Measurements from ENCODE around the gene PGBD1. TPM values are rescaled to one million over a fixed set of nuclear protein-coding genes. Genes with fewer than 3 reads are reported as not detected.

PGBD1 gene
- total and polyA plus RNA-seq, 7 experiments from 2014 or later = 0.60 to 1.7 (median 1.1) TPM

DNA sequence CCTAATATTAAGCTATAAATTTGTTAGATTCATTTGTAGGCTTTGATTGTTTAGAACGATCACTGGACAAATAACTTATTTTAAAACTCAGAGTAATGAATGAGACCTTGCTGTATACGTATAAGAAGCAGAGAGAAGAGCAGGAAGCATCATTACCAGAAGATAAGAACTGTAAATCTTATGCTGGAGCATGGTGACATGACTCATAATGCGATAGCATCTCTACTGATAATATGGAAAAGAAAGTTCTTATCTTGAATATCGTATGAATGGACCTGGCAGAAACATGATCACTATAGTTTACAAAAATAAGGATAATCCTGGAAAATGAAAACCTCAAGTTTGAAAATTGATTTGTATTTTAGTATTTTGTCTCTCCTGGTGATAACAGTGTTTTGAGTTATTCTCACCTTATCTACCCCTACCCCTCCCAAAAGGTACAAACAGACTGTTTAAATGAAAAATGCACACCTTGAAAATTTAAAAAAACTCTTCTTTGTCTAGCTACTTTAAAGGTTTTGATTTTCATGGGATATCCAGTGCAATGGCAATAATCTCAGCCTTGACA, 16.5 kb upstream of the PGBD1 start:
- ATAC-seq = no peak
- no peak for DNase-seq
- Mint-ChIP-seq H3K27ac (no peak overlapping the region), H3K27me3 (peaks cover 0 to 9% (median 5%) of the 10 kb centered on the region in 5 donors), H3K4me1 (peaks cover 6 to 25% (median 14%) of the 10 kb centered on the region in 7 donors), H3K9me3 (peaks cover 0 to 6% (median 0%) of the 10 kb centered on the region in 11 donors), H3K4me3 (no peak overlapping the region), H3K36me3 (peaks cover 0 to 9% (median 0%) of the 10 kb centered on the region in 5 donors)
- Histone ChIP-seq H3K4me3 (ENCODE audit: low read length) (no peak overlapping the region), H3K36me3 (ENCODE audit: control insufficient read depth in 2 of 3, insufficient read depth in 3 of 3, low read length in 3 of 3) (peaks cover 0 to 4% (median 0%) of the 10 kb centered on the region in 3 experiments), H3K9me3 (ENCODE audit: control insufficient read depth in 2 of 3, low read length in 3 of 3) (no peaks in the 10 kb centered on the region), H3K27me3 (ENCODE audit: control insufficient read depth in 2 of 2, insufficient read depth in 2 of 2, low read length in 2 of 2) (no peaks in the 10 kb centered on the region), H3K4me1 (ENCODE audit: control insufficient read depth in 2 of 2, insufficient read depth in 2 of 2, low read length in 2 of 2) (peaks cover 0 to 24% of the 10 kb centered on the region in 2 donors), H3K27ac (ENCODE audit: low read depth, low read length) (no peak overlapping the region)
- ChIA-PET POLR2A (interaction anchor here (1.1 to 1.3 kb wide), 3 partner anchors 9 to 123 kb away, joined by 3 to 5 read pairs (median 4); partner anchors contain the start of genes ZKSCAN4 and ZKSCAN8), CTCF (no interaction called here)
- intact Hi-C loops (cut with micrococcal nuclease) = loop anchor here in 1 of 2 donors (5.0 kb wide), 2 partner anchors 177 to 322 kb away; partner anchors contain the start of gene ZSCAN23

DNA sequence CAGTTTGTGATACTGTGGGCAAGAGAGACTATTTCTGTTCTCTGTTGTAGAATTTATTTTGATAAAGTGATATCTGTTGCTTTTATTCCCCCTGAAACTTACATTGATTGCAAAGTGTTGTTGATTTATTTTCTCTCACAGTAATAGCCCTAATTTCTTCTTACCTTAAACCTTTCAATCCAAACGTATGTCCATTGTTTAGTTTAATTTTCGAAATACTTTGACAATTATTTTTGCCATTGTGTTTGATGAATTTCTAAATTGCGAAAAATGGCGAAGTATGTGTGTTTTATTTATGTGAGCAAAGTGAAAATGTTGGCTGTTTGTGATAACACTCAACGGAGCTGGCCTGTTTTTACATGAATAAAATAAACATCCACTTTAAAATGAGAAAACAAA, 14.8 kb upstream of the PGBD1 start:
- ChIA-PET POLR2A (interaction anchor here (0.6 to 4.0 kb wide), 20 partner anchors 9 to 429 kb away, joined by 3 to 86 read pairs (median 6); partner anchors contain the start of genes ZKSCAN3, ZKSCAN4, ZKSCAN8 and ZSCAN16), CTCF (interaction anchor here (0.9 to 1.5 kb wide), 5 partner anchors 13 to 162 kb away, joined by 3 to 10 read pairs (median 5); partner anchors contain the start of gene ZKSCAN8)
- Mint-ChIP-seq H3K4me1 (peaks cover 6 to 37% (median 24%) of the 10 kb centered on the region in 7 donors), H3K9me3 (no peaks in the 10 kb centered on the region), H3K27me3 (peaks cover 0 to 7% (median 0%) of the 10 kb centered on the region in 5 donors), H3K27ac (no peak overlapping the region), H3K4me3 (no peak overlapping the region), H3K36me3 (peaks cover 0 to 17% (median 11%) of the 10 kb centered on the region in 5 donors)
- Histone ChIP-seq H3K27me3 (ENCODE audit: control insufficient read depth in 2 of 2, insufficient read depth in 2 of 2, low read length in 2 of 2) (no peaks in the 10 kb centered on the region), H3K9me3 (ENCODE audit: control insufficient read depth in 2 of 3, low read length in 3 of 3) (no peaks in the 10 kb centered on the region), H3K36me3 (ENCODE audit: control insufficient read depth in 2 of 3, insufficient read depth in 3 of 3, low read length in 3 of 3) (peaks cover 0 to 4% (median 0%) of the 10 kb centered on the region in 3 experiments), H3K4me3 (ENCODE audit: low read length) (peak overlapping the region; percentile 96), H3K4me1 (ENCODE audit: control insufficient read depth in 2 of 2, insufficient read depth in 2 of 2, low read length in 2 of 2) (peaks cover 0 to 24% of the 10 kb centered on the region in 2 donors), H3K27ac (ENCODE audit: low read depth, low read length) (peak overlapping the region; percentile 91)
- DNase-seq (no peak), ATAC-seq (no peak)
- intact Hi-C loops (cut with micrococcal nuclease) = loop anchor here (2.0 to 5.0 kb wide), 4 partner anchors 68 to 321 kb away; partner anchors contain the start of gene ZSCAN23 (in 1 of the 2)

DNA sequence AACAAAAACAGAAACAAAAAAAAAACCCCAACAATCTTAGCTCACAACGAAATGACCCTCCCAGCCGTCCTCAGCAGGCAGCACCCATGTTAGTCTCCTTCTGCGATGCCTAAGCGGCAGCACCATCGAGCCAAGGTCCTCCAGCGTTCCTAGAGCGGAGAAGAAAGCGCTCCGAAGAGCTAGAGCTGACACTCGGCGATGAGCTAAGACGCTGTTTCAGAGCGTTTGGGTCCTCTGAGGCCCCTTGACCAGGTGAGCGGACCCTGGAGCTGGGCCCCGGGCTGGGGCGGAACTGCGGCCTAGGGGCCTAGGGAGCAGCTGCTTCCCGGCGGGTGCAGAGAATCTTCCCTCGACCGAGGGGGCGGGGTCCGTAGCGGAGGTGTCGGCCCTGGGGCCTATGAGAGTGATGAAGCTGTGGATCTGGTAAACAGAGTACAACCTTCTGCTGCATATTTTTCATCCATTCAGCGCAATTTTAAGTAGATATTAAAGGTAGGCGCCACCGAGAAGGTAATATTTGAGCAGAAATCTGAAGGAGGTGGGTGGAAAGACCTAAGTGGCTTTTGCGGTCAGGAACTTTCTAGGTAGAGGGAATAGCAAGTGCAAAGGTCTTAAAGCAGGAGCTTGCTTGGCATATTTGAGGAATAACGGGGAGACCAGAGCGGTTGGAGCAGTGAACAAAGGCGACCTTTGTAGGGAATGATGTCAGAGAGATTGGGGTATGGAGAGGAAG, 14.2 kb upstream of the PGBD1 start, which contains the start of gene ZSCAN26:
Gene ZSCAN26, plus strand, starts transcription at position 182 of the 733 bp plus-strand sequence. CDS start 4,777 bp downstream, outside the sequence.
- no peaks in the 10 kb centered on the region for H3K9me3 ChIP-seq (ENCODE audit: control insufficient read depth in 2 of 3, low read length in 3 of 3)
- POLR2A ChIA-PET = interaction anchor here (0.6 to 4.0 kb wide), 23 partner anchors 8 to 650 kb away, joined by 3 to 86 read pairs (median 5); partner anchors contain the start of genes ZKSCAN3, ZKSCAN4, ZKSCAN8 and ZSCAN16
- H3K27me3 ChIP-seq (ENCODE audit: control insufficient read depth in 2 of 2, insufficient read depth in 2 of 2, low read length in 2 of 2) = no peaks in the 10 kb centered on the region
- peak; percentile 96 for ATAC-seq
- CTCF ChIA-PET = interaction anchor here (0.6 to 1.8 kb wide), 10 partner anchors 14 to 571 kb away, joined by 3 to 10 read pairs (median 4); partner anchors contain the start of genes ZKSCAN4, ZKSCAN8 and ZSCAN12
- peaks cover 0 to 9% (median 0%) of the 10 kb centered on the region in 3 experiments for H3K36me3 ChIP-seq (ENCODE audit: control insufficient read depth in 2 of 3, insufficient read depth in 3 of 3, low read length in 3 of 3)
- intact Hi-C loops (cut with micrococcal nuclease) = loop anchor here (1.0 to 5.0 kb wide), 16 partner anchors 14 to 788 kb away; partner anchors contain the start of genes ZKSCAN3 (in 2 of the 2), ZKSCAN4 (in 2 of the 2), ZSCAN12 (in 2 of the 2) and PGBD1 (in 1 of the 2)
- Mint-ChIP-seq H3K27me3 (peaks cover 0 to 7% (median 0%) of the 10 kb centered on the region in 5 donors), H3K9me3 (no peaks in the 10 kb centered on the region), H3K4me1 (peaks cover 6 to 37% (median 24%) of the 10 kb centered on the region in 7 donors), H3K27ac (peak within 1 kb of the TSS in 1 of 9 donors; percentile 48), H3K36me3 (peaks cover 0 to 19% (median 14%) of the 10 kb centered on the region in 5 donors), H3K4me3 (peak within 1 kb of the TSS in 1 of 10 donors; percentile 30)
- peaks cover 0 to 24% of the 10 kb centered on the region in 2 donors for H3K4me1 ChIP-seq (ENCODE audit: control insufficient read depth in 2 of 2, insufficient read depth in 2 of 2, low read length in 2 of 2)
- DNase-seq = peak; percentile 67 to 91 (median 87)
- H3K4me3 ChIP-seq (ENCODE audit: low read length) = peak within 1 kb of the TSS; percentile 96
- H3K27ac ChIP-seq (ENCODE audit: low read depth, low read length) = peak within 1 kb of the TSS; percentile 91

DNA sequence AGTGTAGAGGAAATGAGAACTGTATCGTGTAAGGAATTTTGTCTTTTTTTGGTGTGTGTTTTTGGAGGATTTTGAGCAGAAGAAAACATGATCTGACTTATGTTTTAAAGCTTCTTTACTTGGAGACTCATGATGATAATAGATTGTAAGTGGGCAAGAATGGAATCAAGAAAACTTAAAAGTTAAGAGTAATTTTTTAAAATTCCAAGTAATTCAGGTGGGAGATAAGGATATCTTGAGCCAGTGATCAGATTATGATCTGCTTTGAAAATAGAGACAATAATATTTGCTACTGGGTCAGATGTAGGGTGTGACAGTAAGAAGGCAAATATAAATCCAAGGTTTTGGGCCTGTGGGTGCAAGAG, 13.7 kb upstream of the PGBD1 start:
- no peaks in the 10 kb centered on the region for H3K27me3 ChIP-seq (ENCODE audit: control insufficient read depth in 2 of 2, insufficient read depth in 2 of 2, low read length in 2 of 2)
- H3K27me3 Mint-ChIP-seq = peaks cover 0 to 7% (median 0%) of the 10 kb centered on the region in 5 donors
- ATAC-seq (no peak), DNase-seq (no peak)
- H3K4me1 ChIP-seq (ENCODE audit: control insufficient read depth in 2 of 2, insufficient read depth in 2 of 2, low read length in 2 of 2) = peaks cover 0 to 24% of the 10 kb centered on the region in 2 donors
- no peaks in the 10 kb centered on the region for H3K9me3 Mint-ChIP-seq
- H3K9me3 ChIP-seq (ENCODE audit: control insufficient read depth in 2 of 3, low read length in 3 of 3) = no peaks in the 10 kb centered on the region
- CTCF ChIA-PET = interaction anchor here (0.6 to 1.8 kb wide), 9 partner anchors 14 to 572 kb away, joined by 3 to 10 read pairs (median 3); partner anchors contain the start of genes ZKSCAN4 and ZSCAN12
- H3K27ac ChIP-seq (ENCODE audit: low read depth, low read length) = peak overlapping the region; percentile 91
- peak overlapping the region; percentile 96 for H3K4me3 ChIP-seq (ENCODE audit: low read length)
- intact Hi-C loops (cut with micrococcal nuclease) = loop anchor here (1.0 to 5.0 kb wide), 16 partner anchors 14 to 788 kb away; partner anchors contain the start of genes ZKSCAN3 (in 2 of the 2), ZKSCAN4 (in 2 of the 2), ZSCAN12 (in 2 of the 2) and PGBD1 (in 1 of the 2)
- H3K27ac Mint-ChIP-seq = no peak overlapping the region
- H3K4me1 Mint-ChIP-seq = peaks cover 6 to 39% (median 24%) of the 10 kb centered on the region in 7 donors
- H3K36me3 ChIP-seq (ENCODE audit: control insufficient read depth in 2 of 3, insufficient read depth in 3 of 3, low read length in 3 of 3) = peaks cover 0 to 15% (median 1%) of the 10 kb centered on the region in 3 experiments
- POLR2A ChIA-PET = interaction anchor here (0.6 to 4.0 kb wide), 21 partner anchors 8 to 650 kb away, joined by 3 to 86 read pairs (median 5); partner anchors contain the start of genes ZKSCAN3, ZKSCAN4, ZKSCAN8 and ZSCAN16
- H3K4me3 Mint-ChIP-seq = no peak overlapping the region
- peaks cover 0 to 25% (median 20%) of the 10 kb centered on the region in 5 donors for H3K36me3 Mint-ChIP-seq

DNA sequence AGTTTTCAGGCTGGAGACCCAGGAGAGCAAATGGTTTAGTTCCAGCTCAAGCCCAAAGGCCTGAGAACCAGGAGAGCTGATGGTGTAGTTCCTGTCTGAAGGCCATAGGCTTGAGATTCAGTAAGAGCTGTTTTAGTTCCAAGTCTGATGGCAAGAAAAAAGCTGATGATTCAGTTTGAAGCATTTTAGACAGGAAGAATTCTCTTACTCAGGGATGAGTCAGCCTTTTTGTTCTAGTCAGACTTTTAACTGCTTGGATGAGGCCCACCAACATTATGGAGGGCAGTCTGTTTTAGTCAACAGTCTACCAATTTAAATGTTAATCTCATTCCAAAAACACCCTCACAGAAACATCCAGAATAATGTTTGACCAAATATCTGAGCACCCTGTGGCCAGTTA, 11.9 kb upstream of the PGBD1 start:
- H3K4me3 ChIP-seq (ENCODE audit: low read length) = no peak overlapping the region
- no peaks in the 10 kb centered on the region for H3K27me3 ChIP-seq (ENCODE audit: control insufficient read depth in 2 of 2, insufficient read depth in 2 of 2, low read length in 2 of 2)
- POLR2A ChIA-PET = interaction anchor here (4.0 kb wide), 1 partner anchor 17 kb away, joined by 86 read pairs; the partner anchor contains the start of gene ZKSCAN4
- no peaks in the 10 kb centered on the region for H3K9me3 Mint-ChIP-seq
- peaks cover 0 to 20% of the 10 kb centered on the region in 2 donors for H3K4me1 ChIP-seq (ENCODE audit: control insufficient read depth in 2 of 2, insufficient read depth in 2 of 2, low read length in 2 of 2)
- no peak overlapping the region for H3K27ac Mint-ChIP-seq
- no peaks in the 10 kb centered on the region for H3K27me3 Mint-ChIP-seq
- DNase-seq (no peak), ATAC-seq (no peak)
- CTCF ChIA-PET = no interaction called here
- H3K36me3 ChIP-seq (ENCODE audit: control insufficient read depth in 2 of 3, insufficient read depth in 3 of 3, low read length in 3 of 3) = peaks cover 4 to 33% (median 10%) of the 10 kb centered on the region in 3 experiments
- H3K4me1 Mint-ChIP-seq = peaks cover 6 to 30% (median 18%) of the 10 kb centered on the region in 7 donors
- H3K27ac ChIP-seq (ENCODE audit: low read depth, low read length) = no peak overlapping the region
- H3K36me3 Mint-ChIP-seq = peaks cover 8 to 37% (median 32%) of the 10 kb centered on the region in 5 donors
- H3K4me3 Mint-ChIP-seq = no peak overlapping the region
- H3K9me3 ChIP-seq (ENCODE audit: control insufficient read depth in 2 of 3, low read length in 3 of 3) = no peaks in the 10 kb centered on the region
- intact Hi-C loops (cut with micrococcal nuclease) = loop anchor here in 1 of 2 donors (5.0 kb wide), 2 partner anchors 173 to 318 kb away; partner anchors contain the start of gene ZSCAN23
